ENCODE results near the gene IWS1. TPM values are rescaled to one million over a fixed set of nuclear protein-coding genes. Genes with fewer than 3 reads are reported as not detected.

IWS1 gene
- total and polyA plus RNA-seq, 10 donors, result 18.8 to 59.7 (median 43.3) TPM

DNA sequence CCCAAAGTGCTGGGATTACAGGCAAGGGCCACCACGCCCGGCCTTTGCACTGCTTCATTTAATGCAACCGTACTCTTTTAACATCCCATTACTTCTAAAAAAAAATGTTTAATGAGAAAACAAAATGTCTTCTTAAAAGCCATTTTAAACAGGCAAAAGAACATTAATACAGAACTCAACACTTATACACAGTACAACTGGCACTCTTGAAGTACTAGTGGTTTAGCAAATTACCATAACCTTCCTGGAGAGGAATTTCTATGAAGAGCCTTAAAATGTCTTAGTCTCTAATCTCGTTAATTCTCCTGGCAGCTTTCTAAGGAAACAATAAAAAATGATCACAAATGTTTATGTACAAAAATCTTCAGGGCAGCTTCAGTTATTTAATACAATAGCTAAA lies 5.9 kb downstream of the IWS1 start:
- no peak for DNase-seq
- 93 to 96% (median 94%) methylated on average over 4 of the region's 4 CpGs for WGBS, 5 donors
- peaks cover 18 to 71% (median 39%) of the 10 kb centered on the region in 6 donors for H3K4me1 ChIP-seq

DNA sequence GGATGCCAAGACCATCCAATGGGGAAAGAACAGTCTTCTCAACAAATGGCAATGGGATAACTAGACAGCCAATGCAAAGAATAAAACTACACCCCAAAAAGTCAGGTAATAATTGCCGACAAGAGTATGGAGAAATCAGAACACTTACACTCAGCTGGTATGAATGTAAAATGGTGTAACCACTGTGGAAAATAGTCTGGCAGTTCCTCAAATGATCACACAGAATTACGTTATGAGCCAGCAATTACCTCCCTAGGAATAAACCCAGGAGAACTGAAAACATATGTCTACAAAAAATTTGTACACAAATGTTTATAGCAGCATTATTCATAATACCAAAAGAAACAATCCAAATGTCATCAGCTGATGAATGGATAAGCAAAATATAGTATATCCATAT lies 8.8 kb downstream of the IWS1 start:
- TF ChIP-seq, protein P1, sequence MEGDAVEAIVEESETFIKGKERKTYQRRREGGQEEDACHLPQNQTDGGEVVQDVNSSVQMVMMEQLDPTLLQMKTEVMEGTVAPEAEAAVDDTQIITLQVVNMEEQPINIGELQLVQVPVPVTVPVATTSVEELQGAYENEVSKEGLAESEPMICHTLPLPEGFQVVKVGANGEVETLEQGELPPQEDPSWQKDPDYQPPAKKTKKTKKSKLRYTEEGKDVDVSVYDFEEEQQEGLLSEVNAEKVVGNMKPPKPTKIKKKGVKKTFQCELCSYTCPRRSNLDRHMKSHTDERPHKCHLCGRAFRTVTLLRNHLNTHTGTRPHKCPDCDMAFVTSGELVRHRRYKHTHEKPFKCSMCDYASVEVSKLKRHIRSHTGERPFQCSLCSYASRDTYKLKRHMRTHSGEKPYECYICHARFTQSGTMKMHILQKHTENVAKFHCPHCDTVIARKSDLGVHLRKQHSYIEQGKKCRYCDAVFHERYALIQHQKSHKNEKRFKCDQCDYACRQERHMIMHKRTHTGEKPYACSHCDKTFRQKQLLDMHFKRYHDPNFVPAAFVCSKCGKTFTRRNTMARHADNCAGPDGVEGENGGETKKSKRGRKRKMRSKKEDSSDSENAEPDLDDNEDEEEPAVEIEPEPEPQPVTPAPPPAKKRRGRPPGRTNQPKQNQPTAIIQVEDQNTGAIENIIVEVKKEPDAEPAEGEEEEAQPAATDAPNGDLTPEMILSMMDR (IDR thresholded peaks at IDR 0.05 in 8 of 11, conservative IDR thresholded peaks at IDR 0.05 in 3 of 11), result no peak
- TF ChIP-seq POLR2A (IDR thresholded peaks at IDR 0.05) (no peak), POLR2AphosphoS5 (IDR thresholded peaks at IDR 0.05) (no peak)
- intact Hi-C loops (cut with DNase I; ENCODE audit: low total_unique reads), result no loop called here
- Histone ChIP-seq H3K27me3 (replicated peaks in 1 of 7) (no peaks in the 10 kb centered on the region), H3K9me3 (no peaks in the 10 kb centered on the region), H3K36me3 (peaks cover 0 to 97% (median 42%) of the 10 kb centered on the region in 6 donors), H3K4me3 (no peak overlapping the region), H3K27ac (no peak overlapping the region), H3K4me1 (peaks cover 8 to 71% (median 41%) of the 10 kb centered on the region in 6 donors)
- DNase-seq, result no peak
- 73 to 97% (median 78%) methylated on average over 2 of the region's 2 CpGs for WGBS, 5 donors

More for the DNA sequence above, 5.9 kb downstream of the IWS1 start:
- TF ChIP-seq, protein P1 (IDR thresholded peaks at IDR 0.05 in 8 of 11, conservative IDR thresholded peaks at IDR 0.05 in 3 of 11), result no peak
- TF ChIP-seq POLR2A (IDR thresholded peaks at IDR 0.05), result no peak
- TF ChIP-seq POLR2AphosphoS5 (IDR thresholded peaks at IDR 0.05), result no peak
- Histone ChIP-seq H3K36me3 (peaks cover 0 to 84% (median 41%) of the 10 kb centered on the region in 6 donors), H3K9me3 (no peaks in the 10 kb centered on the region), H3K4me3 (no peak overlapping the region), H3K27me3 (replicated peaks in 1 of 7) (no peaks in the 10 kb centered on the region), H3K27ac (no peak overlapping the region)
- intact Hi-C loops (cut with DNase I; ENCODE audit: low total_unique reads), result no loop called here

DNA sequence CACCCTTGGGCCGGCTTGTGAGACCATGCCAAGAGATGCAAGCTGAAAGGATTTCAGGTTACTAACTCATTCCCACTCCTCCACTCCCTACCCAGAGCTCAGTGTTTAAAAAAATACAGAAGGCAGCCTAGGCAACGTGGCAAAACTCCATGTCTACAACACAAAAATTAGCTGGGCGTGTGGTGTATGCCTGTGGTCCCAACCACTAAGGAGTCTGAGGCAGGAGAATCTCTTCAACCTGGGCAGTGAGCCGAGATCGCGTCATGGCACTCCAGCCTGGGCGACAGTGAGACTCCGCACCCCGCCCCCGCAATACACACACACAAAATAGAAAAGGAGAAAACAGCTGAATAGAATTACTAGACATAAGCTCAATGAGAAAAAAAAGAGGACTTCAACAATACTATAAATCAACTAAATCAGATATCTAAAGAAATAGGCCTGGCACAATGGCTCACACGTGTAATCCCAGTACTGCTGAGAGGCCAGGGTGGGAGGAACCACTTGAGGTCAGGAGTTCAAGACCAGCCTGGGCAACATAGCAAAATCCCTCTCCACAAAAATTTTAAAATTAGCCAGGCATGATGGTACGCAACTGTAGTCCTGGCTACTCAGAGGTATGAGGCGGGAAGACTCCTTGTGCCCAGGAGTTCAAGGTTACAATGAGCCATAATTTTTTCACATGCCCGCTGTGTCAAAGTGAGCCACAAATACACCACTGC lies 10.1 kb downstream of the IWS1 start:
- peaks cover 8 to 71% (median 48%) of the 10 kb centered on the region in 6 donors for H3K4me1 ChIP-seq
- peaks cover 0 to 96% (median 36%) of the 10 kb centered on the region in 6 donors for H3K36me3 ChIP-seq
- intact Hi-C loops (cut with DNase I; ENCODE audit: low total_unique reads), result no loop called here
- no peak for DNase-seq
- H3K9me3 ChIP-seq, result no peaks in the 10 kb centered on the region
- peak overlapping the region in 5 of 8 donors; percentile 29 to 67 (median 45) for H3K27ac ChIP-seq
- TF ChIP-seq POLR2A (IDR thresholded peaks at IDR 0.05), result no peak
- TF ChIP-seq POLR2AphosphoS5 (IDR thresholded peaks at IDR 0.05), result peak in 1 of 3 donors; percentile 16
- WGBS, 5 donors, result 86 to 91% (median 91%) methylated on average over 14 of the region's 14 CpGs
- no peaks in the 10 kb centered on the region for H3K27me3 ChIP-seq (replicated peaks in 1 of 7)
- H3K4me3 ChIP-seq, result no peak overlapping the region

DNA sequence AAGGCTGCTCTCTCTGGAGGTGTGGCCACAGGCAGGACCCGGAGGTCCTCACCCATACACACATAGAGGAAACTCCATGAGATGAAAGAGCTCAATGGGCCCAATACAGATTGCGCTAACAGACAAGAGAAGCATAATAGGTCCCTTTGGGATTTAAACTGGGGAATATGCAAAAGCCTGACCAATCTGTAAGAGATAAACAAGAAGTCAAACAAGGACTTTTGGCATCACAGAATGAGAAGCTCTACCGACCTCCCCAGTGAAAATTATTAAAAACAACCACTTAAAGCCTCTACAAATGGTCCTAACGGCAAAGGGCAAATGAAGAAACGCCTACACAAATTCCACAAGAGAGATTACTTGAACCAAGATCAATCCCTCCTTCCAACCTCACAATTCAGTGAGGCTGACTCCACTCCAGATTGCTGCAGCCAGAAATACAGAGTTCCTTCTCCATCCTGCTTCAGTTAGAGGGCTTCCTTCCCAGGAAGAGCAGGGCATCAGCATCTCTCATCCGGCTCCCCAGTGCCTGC lies 10.8 kb downstream of the IWS1 start:
- DNase-seq, result no peak
- Histone ChIP-seq H3K27ac (peak overlapping the region in 5 of 8 donors; percentile 29 to 67 (median 45)), H3K9me3 (no peaks in the 10 kb centered on the region), H3K36me3 (peaks cover 0 to 96% (median 32%) of the 10 kb centered on the region in 6 donors), H3K4me3 (no peak overlapping the region), H3K27me3 (replicated peaks in 1 of 7) (no peaks in the 10 kb centered on the region), H3K4me1 (peaks cover 8 to 76% (median 52%) of the 10 kb centered on the region in 6 donors)
- intact Hi-C loops (cut with DNase I; ENCODE audit: low total_unique reads), result no loop called here
- 62 to 76% (median 68%) methylated on average over 6 of the region's 6 CpGs for WGBS, 5 donors
- TF ChIP-seq POLR2A (IDR thresholded peaks at IDR 0.05) (no peak), POLR2AphosphoS5 (IDR thresholded peaks at IDR 0.05) (no peak)
- TF ChIP-seq, protein P1 (IDR thresholded peaks at IDR 0.05 in 8 of 11, conservative IDR thresholded peaks at IDR 0.05 in 3 of 11), result no peak
